GM19324 (cell line): Measurements from ENCODE around the gene CAPN7.
"Not testable (repeated sequence)": the region's sequence is repeated elsewhere in the genome, so short reads cannot be mapped to it uniquely, and the experiment has no call there.

Experiments
- ATAC-seq: cut with Tn5 transposase; IDR thresholded peaks from one replicate; pipeline ENCODE4 v1.9.1; 2021; ENCODE audit warnings: mild to moderate bottlenecking, moderate library complexity; ENCODE audit not compliant: unreplicated experiment, low FRiP score

CAPN7 gene

DNA sequence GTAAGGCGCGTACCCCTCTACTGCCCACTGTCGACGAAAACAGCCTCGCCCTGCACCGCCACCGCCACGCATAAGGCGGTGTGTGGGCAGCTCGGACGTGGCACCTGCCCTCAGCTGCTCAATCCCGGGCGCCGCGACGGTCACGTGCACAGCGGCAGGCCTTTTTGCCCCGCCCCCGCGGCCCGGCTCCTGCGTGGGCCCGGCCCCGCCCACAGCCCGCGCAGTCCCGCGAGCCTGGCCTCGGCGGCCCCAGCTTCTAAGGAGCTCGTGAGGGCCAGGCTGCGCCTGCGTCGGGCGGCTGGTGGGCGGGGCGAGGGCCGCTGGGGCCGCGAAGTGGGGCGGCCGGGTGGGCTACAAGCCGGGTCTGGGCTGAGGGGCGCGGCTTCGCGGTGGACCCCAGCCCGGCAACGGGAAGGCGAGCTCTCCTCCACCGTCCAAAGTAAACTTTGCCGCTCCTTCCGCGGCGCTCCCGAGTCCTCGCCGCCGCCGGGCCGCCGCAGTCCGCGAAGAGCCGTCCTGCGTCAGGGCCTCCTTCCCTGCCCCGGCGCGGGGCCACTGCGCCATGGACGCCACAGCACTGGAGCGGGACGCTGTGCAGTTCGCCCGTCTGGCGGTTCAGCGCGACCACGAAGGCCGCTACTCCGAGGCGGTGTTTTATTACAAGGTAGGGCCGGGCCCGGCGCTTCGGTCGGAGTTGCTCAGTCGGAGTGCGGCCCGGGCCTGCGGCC, at the start of gene CAPN7:
TSS of gene CAPN7 (plus strand) at position 313 of the 728 bp plus-strand sequence. CDS start at position 563, 250 bp downstream.
- peak; percentile 93 for ATAC-seq

- ATAC-seq, result no peak
Observed at GRCh38 chr3:15157441-15157840, 48.6 kb upstream of the CAPN7 start.

DNA sequence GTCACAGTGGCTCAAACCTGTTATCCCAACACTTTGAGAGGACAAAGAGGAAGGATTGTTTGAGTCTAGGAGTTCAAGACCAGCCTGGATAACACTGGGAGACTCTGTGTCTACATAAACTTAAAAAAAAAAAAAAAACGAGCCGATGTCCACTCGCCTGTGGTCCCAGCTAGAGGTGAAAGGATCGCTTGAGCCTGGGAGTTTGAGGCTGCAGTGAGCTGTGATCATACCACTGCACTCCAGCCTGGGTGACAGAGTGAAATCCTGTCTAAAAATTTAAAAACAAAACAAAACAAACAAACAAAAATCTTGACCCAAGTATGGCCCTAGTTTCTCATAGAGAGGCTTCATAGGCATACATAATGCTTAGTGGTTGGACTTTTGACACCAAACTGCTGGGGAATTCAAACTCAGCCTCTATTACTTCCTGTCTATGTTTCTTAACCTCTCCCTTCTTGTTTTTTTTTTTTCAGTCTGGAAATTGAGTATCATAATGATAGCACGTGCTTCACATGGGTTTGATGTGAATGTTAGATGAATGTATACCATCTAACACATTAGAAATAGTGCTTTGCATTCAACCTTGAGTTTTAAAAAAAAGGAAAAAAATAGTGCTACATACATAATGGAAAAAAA, 46.4 kb upstream of the CAPN7 start:
- ATAC-seq, result no peak

DNA sequence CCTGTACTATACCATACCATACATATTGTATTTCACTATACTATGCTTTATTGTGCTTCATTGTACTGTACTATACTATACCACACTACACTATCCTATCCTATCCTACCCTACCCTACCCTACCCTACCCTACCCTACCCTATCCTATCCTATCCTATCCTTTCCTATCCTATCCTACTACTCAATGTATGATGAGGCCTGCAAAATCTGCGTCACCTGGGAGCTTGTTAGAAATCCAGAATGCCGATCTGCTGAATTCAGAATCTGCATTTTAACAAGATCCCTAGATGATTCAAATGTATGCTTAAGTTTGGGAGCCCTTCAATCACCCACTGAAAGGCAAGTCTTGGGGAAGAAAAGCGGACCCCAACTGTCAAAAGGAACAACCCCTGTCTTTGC, 45.4 kb upstream of the CAPN7 start:
- ATAC-seq, result no peak

GRCh38 chr3:15161133-15161532, 44.9 kb upstream of the CAPN7 start:
- no peak for ATAC-seq

DNA sequence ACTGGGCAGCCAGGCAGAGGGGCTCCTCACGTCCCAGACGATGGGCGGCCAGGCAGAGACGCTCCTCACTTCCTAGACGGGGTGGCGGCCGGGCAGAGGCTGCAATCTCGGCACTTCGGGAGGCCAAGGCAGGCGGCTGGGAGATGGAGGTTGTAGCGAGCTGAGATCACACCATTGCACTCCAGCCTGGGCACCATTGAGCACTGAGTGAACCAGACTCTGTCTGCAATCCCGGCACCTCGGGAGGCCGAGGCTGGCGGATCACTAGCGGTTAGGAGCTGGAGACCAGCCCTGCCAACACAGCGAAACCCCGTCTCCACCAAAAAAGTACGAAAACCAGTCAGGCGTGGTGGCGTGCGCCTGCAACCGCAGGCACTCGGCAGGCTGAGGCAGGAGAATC, 42.4 kb upstream of the CAPN7 start:
- ATAC-seq, result not testable (repeated sequence)

DNA sequence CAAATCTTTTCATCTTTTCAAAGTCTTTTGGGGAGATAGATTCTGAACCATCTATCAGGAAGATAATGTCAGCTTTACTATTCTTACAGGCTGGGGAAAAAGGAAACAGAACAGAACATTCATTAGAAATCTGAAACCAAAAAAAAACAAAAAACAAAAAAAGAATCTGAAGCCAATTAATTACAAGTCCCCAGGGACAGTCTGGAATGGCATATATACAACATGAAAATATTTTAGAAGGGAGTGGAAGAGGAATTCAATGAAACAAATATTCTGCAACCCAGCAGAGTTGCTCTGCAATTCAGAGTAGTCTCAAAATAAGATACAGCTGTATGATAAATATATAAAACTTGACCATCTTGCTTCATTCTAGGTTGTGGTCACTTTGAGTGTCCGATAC, 41.7 kb upstream of the CAPN7 start:
- no peak for ATAC-seq

GRCh38 chr3:15165061-15165460, 41.0 kb upstream of the CAPN7 start:
- ATAC-seq, result no peak

- not testable (repeated sequence) for ATAC-seq
Observed at GRCh38 chr3:15166391-15166790, 39.7 kb upstream of the CAPN7 start.

DNA sequence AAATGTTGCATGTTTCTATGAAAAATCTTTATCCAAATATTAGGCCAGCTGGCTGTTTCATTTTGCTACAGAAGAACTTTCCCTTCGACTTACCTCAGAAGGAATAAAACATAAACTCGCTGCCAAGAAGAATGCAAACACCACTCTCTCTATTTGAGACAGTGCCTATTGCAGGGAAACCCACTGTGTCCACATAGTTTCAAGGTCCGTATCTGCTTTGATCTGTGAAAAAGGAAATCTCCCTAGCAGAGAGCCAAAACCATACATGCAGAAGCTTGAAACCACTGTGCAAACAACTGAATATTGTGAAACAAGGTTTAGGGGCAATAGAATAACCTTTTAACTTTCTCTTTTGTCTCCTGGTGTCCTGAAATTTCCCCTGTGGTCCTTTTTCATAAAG, 35.0 kb upstream of the CAPN7 start:
- ATAC-seq, result no peak

DNA sequence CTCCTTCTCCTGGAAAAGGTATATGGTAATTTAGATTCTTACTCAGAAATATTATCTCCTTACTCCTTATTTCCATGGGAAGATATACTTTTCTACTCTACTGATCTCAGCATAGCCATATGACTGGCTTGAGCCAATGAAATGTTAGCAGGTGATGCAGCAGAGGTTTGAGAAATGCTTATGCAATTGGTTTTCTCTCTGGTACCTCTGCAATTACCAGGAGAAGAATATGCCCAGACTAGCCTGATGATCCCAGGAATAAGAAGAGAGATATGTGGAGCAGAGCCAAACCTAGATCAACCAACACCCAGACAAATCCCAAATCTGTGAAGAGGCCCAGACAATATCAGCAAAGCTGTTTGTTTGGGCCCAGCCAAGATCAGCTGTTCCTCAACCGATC, 33.2 kb upstream of the CAPN7 start:
- no peak for ATAC-seq

GRCh38 chr3:15174953-15175352, 31.1 kb upstream of the CAPN7 start:
- ATAC-seq, result no peak

GRCh38 chr3:15175605-15176004, 30.4 kb upstream of the CAPN7 start:
- ATAC-seq, result no peak

- ATAC-seq, result no peak
Observed at GRCh38 chr3:15180042-15180611, 25.9 kb upstream of the CAPN7 start.

DNA sequence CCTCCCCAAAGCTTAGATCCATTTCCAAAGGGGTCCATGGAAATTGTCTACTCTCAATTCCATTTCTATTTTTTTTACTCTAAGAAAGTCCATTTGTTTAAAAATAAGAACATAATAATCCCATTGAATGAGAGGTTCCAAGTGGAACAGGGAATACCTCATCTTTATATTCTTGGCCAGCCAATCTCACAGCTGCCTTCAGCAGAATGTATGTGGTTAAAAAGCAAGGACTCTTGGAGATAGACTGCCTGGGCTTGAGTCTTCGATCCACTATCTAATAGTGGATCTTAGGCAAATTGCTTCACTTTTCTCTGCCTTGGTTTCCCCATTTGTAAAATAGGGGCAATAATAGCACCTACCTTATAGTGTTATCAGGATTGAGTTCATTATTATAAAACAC, 24.5 kb upstream of the CAPN7 start:
- ATAC-seq, result no peak

- no peak for ATAC-seq
Observed at GRCh38 chr3:15181963-15182362, 24.1 kb upstream of the CAPN7 start.

- ATAC-seq, result no peak
Observed at GRCh38 chr3:15183011-15183410, 23.0 kb upstream of the CAPN7 start.

GRCh38 chr3:15185404-15185803, 20.6 kb upstream of the CAPN7 start:
- no peak for ATAC-seq

DNA sequence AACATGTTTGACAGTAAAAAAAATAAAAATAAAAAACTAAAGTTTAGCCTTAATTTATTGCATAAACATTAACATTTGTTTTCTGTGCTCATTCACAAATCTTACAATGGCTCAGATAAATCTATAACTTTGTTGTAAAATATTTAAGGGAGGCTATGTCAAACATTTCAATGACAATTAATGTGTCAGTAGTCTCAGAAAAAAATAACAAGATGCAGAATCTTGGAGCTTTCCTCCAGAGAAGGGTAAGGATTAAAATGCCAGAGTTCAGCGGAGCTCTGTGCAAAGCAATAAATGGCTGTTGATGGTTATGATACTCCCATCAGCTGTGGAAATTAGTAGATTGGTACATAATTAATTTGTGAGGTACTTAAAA, 20.0 kb upstream of the CAPN7 start:
- ATAC-seq, result no peak

DNA sequence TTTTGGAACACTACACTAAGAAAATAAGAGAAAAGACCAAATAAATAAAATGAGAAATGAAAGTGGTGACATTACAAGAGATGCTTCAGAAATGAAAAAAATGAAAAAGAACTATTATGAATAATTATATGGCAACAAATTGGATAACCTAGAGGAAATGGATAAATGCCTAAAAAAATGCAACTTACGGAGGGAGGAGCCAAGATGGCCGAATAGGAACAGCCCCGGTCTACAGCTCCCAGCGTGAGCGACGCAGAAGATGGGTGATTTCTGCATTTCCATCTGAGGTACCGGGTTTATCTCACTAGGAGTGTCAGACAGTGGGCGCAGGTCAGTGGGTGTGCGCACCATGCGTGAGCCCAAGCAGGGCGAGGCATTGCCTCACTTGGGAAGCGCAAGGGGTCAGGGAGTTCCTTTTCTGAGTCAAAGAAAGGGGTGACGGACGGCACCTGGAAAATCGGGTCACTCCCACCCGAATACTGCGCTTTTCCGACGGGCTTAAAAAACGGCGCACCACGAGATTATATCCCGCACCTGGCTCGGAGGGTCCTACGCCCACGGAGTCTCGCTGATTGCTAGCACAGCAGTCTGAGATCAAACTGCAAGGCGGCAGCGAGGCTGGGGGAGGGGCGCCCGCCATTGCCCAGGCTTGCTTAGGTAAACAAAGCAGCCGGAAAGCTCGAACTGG, 19.4 kb upstream of the CAPN7 start:
- not testable (repeated sequence) for ATAC-seq

DNA sequence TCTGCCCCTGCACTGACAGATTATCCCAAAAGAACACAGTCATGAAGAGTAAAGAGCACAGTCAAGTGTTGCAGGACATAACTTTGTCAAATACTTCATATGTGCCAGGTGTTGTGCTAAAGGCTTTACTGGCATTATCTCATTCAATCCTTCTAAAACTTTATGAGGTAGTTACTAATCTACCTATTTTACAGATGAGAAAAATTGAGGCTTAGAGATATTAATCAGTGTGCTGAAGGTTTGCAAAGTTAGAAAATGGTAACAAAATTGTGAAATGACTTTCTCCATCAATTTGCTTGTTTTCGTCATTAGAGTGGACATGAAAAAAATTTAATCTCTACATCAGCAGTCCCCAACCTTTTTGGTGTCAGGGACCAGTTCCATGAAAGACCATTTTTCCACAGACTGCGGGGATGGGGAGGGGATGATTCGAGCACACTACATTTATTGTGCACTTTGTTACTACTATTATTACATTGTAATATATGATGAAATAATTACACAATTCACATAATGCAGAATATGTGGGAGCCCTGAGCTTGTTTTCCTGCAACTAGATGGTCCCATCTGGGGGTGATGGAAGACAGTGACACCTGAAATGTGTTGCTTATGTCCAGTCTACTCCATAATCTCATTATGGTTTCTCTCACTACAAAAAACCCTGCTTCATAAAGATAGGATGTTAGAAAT, 8.6 kb upstream of the CAPN7 start:
- no peak for ATAC-seq
